B cell (primary cell): ENCODE measurements around the gene RPTN. TPM values are rescaled to one million over a fixed set of nuclear protein-coding genes. Genes with fewer than 3 reads are reported as not detected.

Experiments used
- ATAC-seq: fragments of 200-7000 bp; cut with Tn5 transposase; one replicate; pipeline ENCODE4 v1.10.0; 2021; ENCODE audit warnings: low read depth, mild to moderate bottlenecking, moderate number of reproducible peaks, moderate library complexity
- CTCF ChIA-PET: fragments of 350-600 bp; sonication (Branson Sonifier 250); formaldehyde crosslinking; loops from one replicate; lab custom pipeline; 2021; ENCODE audit warnings: antibody characterized with exemption, inconsistent platforms; lab: Charles Lee
- POLR2A ChIA-PET: fragments of 350-600 bp; sonication (Branson Sonifier 250); formaldehyde crosslinking; loops from one replicate; lab custom pipeline; 2021; ENCODE audit warnings: antibody characterized with exemption; lab: Charles Lee
- DNase-seq: peaks from one replicate; pipeline ENCODE4 v3.0.0; 2013
- H2AFZ ChIP-seq: 2 replicates; pipeline ENCODE4 v1.6.1; 2012; ENCODE audit warnings: mild to moderate bottlenecking, low read depth, low read length; ENCODE audit not compliant: insufficient read depth, poor library complexity, severe bottlenecking
- H3K27ac ChIP-seq, 2 donors: 1 replicate in 1 of 2; 2 replicates in 1 of 2; pipeline ENCODE4 v1.5.1; 2012 to 2013; ENCODE audit warnings: low read length in 2 of 2, mild to moderate bottlenecking in 2 of 2, moderate library complexity in 1 of 2
- H3K27me3 ChIP-seq, 4 experiments: fragments of 200-600 bp in 1 of 4; sonication (generic) in 1 of 4; replicated peaks in 1 of 4; 1 replicate in 2 of 4; 2 replicates in 2 of 4; pipeline versions ENCODE4 v1.6.1 to v1.7.0; 2013 to 2016; ENCODE audit warnings: low read length in 3 of 4, mild to moderate bottlenecking in 2 of 4, mixed read lengths in 1 of 4, moderate library complexity in 1 of 4; ENCODE audit not compliant: insufficient read depth in 4 of 4, control insufficient read depth in 3 of 4; ENCODE audit errors: control extremely low read depth in 1 of 4
- H3K36me3 ChIP-seq, 2 experiments: replicated peaks in 1 of 2; 1 replicate in 1 of 2; 2 replicates in 1 of 2; pipeline versions ENCODE4 v1.6.1 to v1.7.1; 2013; ENCODE audit warnings: low read length in 1 of 2; ENCODE audit not compliant: insufficient read depth in 2 of 2, control insufficient read depth in 1 of 2; ENCODE audit errors: control extremely low read depth in 1 of 2, extremely low read depth in 1 of 2
- H3K4me1 ChIP-seq, 2 donors: fragments of 200-600 bp in 1 of 2; sonication (generic) in 1 of 2; 1 replicate in 1 of 2; 2 replicates in 1 of 2; pipeline versions ENCODE4 v1.5.1 to v1.6.1; 2013 to 2017; ENCODE audit warnings: low read length in 2 of 2; ENCODE audit not compliant: control insufficient read depth in 2 of 2, insufficient read depth in 2 of 2
- H3K4me2 ChIP-seq: replicated peaks from 2 replicates; pipeline ENCODE3; 2012; ENCODE audit warnings: mild to moderate bottlenecking, low read depth, low read length; ENCODE audit not compliant: poor library complexity, severe bottlenecking
- H3K4me3 ChIP-seq, 5 experiments: fragments of 200-600 bp in 1 of 5; sonication (generic) in 1 of 5; 1 replicate in 3 of 5; 2 replicates in 2 of 5; pipeline versions ENCODE4 v1.5.1 to v1.7.0; 2011 to 2016; ENCODE audit warnings: low read length in 4 of 5, mild to moderate bottlenecking in 4 of 5, low read depth in 2 of 5, control low read depth in 1 of 5, moderate library complexity in 1 of 5; ENCODE audit not compliant: insufficient read depth in 1 of 5; ENCODE audit errors: control extremely low read depth in 1 of 5, extremely low read depth in 1 of 5
- H3K79me2 ChIP-seq: fragments of 200-600 bp; sonication (generic); one replicate; pipeline ENCODE4 v1.6.0; 2016; ENCODE audit warnings: low read length; ENCODE audit not compliant: control insufficient read depth, insufficient read depth
- H3K9ac ChIP-seq: fragments of 200-600 bp; sonication (generic); 2 replicates; pipeline ENCODE4 v1.6.1; 2017; ENCODE audit warnings: mild to moderate bottlenecking, low read length, moderate library complexity
- H3K9me3 ChIP-seq, 3 donors: one replicate each; pipeline versions ENCODE4 v1.6.1 to v1.7.1; 2013; ENCODE audit warnings: low read length in 2 of 3; ENCODE audit not compliant: control insufficient read depth in 2 of 3, insufficient read depth in 1 of 3; ENCODE audit errors: control extremely low read depth in 1 of 3
- H4K20me1 ChIP-seq: 2 replicates; pipeline ENCODE4 v1.6.0; 2012; ENCODE audit warnings: mild to moderate bottlenecking, low read length; ENCODE audit not compliant: insufficient read depth, control insufficient read depth, poor library complexity, severe bottlenecking
- H3K27ac Mint-ChIP-seq: one replicate; pipeline ENCODE4 v1.8.0; 2021; ENCODE audit warnings: mixed read lengths
- H3K27me3 Mint-ChIP-seq: one replicate; pipeline ENCODE4 v1.8.0; 2021; ENCODE audit warnings: mixed read lengths
- H3K4me1 Mint-ChIP-seq: one replicate; pipeline ENCODE4 v1.8.0; 2021; ENCODE audit warnings: mixed read lengths
- H3K4me3 Mint-ChIP-seq: one replicate; pipeline ENCODE4 v1.8.0; 2021; ENCODE audit warnings: mixed read lengths
- H3K9me3 Mint-ChIP-seq: one replicate; pipeline ENCODE4 v1.8.0; 2022; ENCODE audit warnings: mixed read lengths; ENCODE audit not compliant: insufficient read depth
- CTCF ChIP-seq: fragments of 200-600 bp; IDR thresholded peaks from one replicate; pipeline ENCODE4 v1.8.0; 2022; ENCODE audit warnings: antibody characterized with exemption, mild to moderate bottlenecking
- EZH2 ChIP-seq: IDR thresholded peaks from 2 replicates; pipeline ENCODE4 v1.6.1; 2012; ENCODE audit warnings: borderline replicate concordance, low read depth, mild to moderate bottlenecking, moderate library complexity, low read length; ENCODE audit not compliant: insufficient read depth, poor library complexity, severe bottlenecking
- WGBS: methylation state at CpG from one replicate; pipeline ENCODE4 v1.1.5; 2013; ENCODE audit warnings: missing lambda C conversion rate; ENCODE audit not compliant: insufficient coverage; 5-methylcytosine and 5-hydroxymethylcytosine counted together
- intact Hi-C: fragments of 100-400 bp; cut with micrococcal nuclease; formaldehyde crosslinking; loops from one replicate; pipeline ENCODE4 v1.10.0; 2022
- polyA plus RNA-seq: library from polyadenylated mRNA; depleted of rRNA; stranded (reverse); fragments of >200 nt; gene quantifications from 2 replicates; pipeline ENCODE4 v1.2.3, GENCODE V29; 2012
- total RNA-seq, 2 donors: library from RNA; stranded (reverse); fragments of 120-200 nt in 1 of 2; gene quantifications; 1 replicate in 1 of 2; 2 replicates in 1 of 2; pipeline versions ENCODE4 v1.2.3 to v1.2.4, GENCODE V29; 2013 to 2022

Gene RPTN
- total and polyA plus RNA-seq, 2 donors (not counting 1 experiment from before 2014, with no cell fraction given): not detected

GRCh38 chr1:152111515-152111968 is 47.5 kb downstream of the RPTN start:
- no peak overlapping the region for H3K4me3 Mint-ChIP-seq
- CTCF ChIA-PET: interaction anchor here (0.8 to 1.2 kb wide), 2 partner anchors 8 to 347 kb away, joined by 3 read pairs; no protein-coding TSS in a partner anchor
- no peak overlapping the region for H3K27ac Mint-ChIP-seq
- H3K4me1 Mint-ChIP-seq: peaks cover 6% of the 10 kb centered on the region
- 1% methylated on average over 33 of the region's 44 CpGs for WGBS
- no peak for DNase-seq
- Histone ChIP-seq H3K36me3 (no peaks in the 10 kb centered on the region), H3K79me2 (no peaks in the 10 kb centered on the region), H3K4me3 (peak overlapping the region in 4 of 5 experiments; percentile 25 to 58 (median 42)), H3K4me1 (peaks cover 46 to 57% of the 10 kb centered on the region in 2 donors), H3K4me2 (peak overlapping the region; percentile 85), H2AFZ (peak overlapping the region; percentile 78), H4K20me1 (no peaks in the 10 kb centered on the region), H3K27ac (no peak overlapping the region), H3K27me3 (peaks cover 0 to 79% (median 69%) of the 10 kb centered on the region in 4 experiments), H3K9me3 (peaks cover 0 to 40% (median 0%) of the 10 kb centered on the region in 3 donors), H3K9ac (peak overlapping the region; percentile 55)
- POLR2A ChIA-PET: interaction anchor here (0.8 kb wide), 1 partner anchor 72 kb away, joined by 3 read pairs; no protein-coding TSS in a partner anchor
- TF ChIP-seq EZH2 (no peak), CTCF (no peak)
- H3K9me3 Mint-ChIP-seq: no peaks in the 10 kb centered on the region
- H3K27me3 Mint-ChIP-seq: peaks cover 21% of the 10 kb centered on the region
- intact Hi-C loops: no loop called here
- no peak for ATAC-seq

GRCh38 chr1:152110860-152111514 is 48.0 kb downstream of the RPTN start:
- peaks cover 0 to 79% (median 66%) of the 10 kb centered on the region in 4 experiments for H3K27me3 ChIP-seq
- Mint-ChIP-seq H3K4me3 (no peak overlapping the region), H3K4me1 (peaks cover 6% of the 10 kb centered on the region), H3K9me3 (no peaks in the 10 kb centered on the region), H3K27ac (no peak overlapping the region), H3K27me3 (peaks cover 21% of the 10 kb centered on the region)
- CTCF ChIA-PET: interaction anchor here (0.8 to 1.2 kb wide), 2 partner anchors 9 to 347 kb away, joined by 3 read pairs; no protein-coding TSS in a partner anchor
- H3K36me3 ChIP-seq: no peaks in the 10 kb centered on the region
- H3K9me3 ChIP-seq: peaks cover 0 to 40% (median 0%) of the 10 kb centered on the region in 3 donors
- H3K4me3 ChIP-seq: peak overlapping the region in 4 of 5 experiments; percentile 25 to 58 (median 42)
- no peak for TF ChIP-seq EZH2
- TF ChIP-seq CTCF: no peak
- POLR2A ChIA-PET: no interaction called here
- intact Hi-C loops: no loop called here
- peak overlapping the region; percentile 85 for H3K4me2 ChIP-seq
- no peaks in the 10 kb centered on the region for H3K79me2 ChIP-seq
- no peak overlapping the region for H3K27ac ChIP-seq
- peak overlapping the region; percentile 78 for H2AFZ ChIP-seq
- peak; percentile 48 for DNase-seq
- no peak for ATAC-seq
- peaks cover 46 to 57% of the 10 kb centered on the region in 2 donors for H3K4me1 ChIP-seq
- H4K20me1 ChIP-seq: no peaks in the 10 kb centered on the region
- under 1% methylated on average over 60 of the region's 60 CpGs for WGBS
- peak overlapping the region; percentile 55 for H3K9ac ChIP-seq
